HFFc6 (cell line): Measurements from ENCODE around the gene CGGBP1. TPM values are rescaled to one million over a fixed set of nuclear protein-coding genes. Genes with fewer than 3 reads are reported as not detected.

Experiments
- DNase-seq: peaks from one replicate; pipeline ENCODE4 v3.0.0-alpha.2; 2018
- H3K27ac Mint-ChIP-seq: 2 replicates; pipeline ENCODE4 v1.8.0; 2020; ENCODE audit warnings: mild to moderate bottlenecking, mixed read lengths
- H3K27me3 Mint-ChIP-seq: 2 replicates; pipeline ENCODE4 v1.8.0; 2021; ENCODE audit warnings: mild to moderate bottlenecking, moderate library complexity, mixed read lengths; ENCODE audit not compliant: insufficient read depth
- H3K36me3 Mint-ChIP-seq: 2 replicates; pipeline ENCODE4 v1.8.0; 2021; ENCODE audit warnings: low read depth, mixed read lengths
- H3K4me1 Mint-ChIP-seq: 2 replicates; pipeline ENCODE4 v1.8.0; 2020; ENCODE audit warnings: low read depth, mixed read lengths
- H3K4me3 Mint-ChIP-seq: 2 replicates; pipeline ENCODE4 v1.8.0; 2020; ENCODE audit warnings: mild to moderate bottlenecking, moderate library complexity, mixed read lengths
- H3K9me3 Mint-ChIP-seq: 2 replicates; pipeline ENCODE4 v1.8.0; 2020; ENCODE audit warnings: mild to moderate bottlenecking, mixed read lengths
- total RNA-seq, 6 experiments: library from RNA; stranded (reverse); fragmentation: NEBNext Ultra II Directional; extraction: Animal tissue kit (Norgen Biotek cat#: 25700); gene quantifications; 2 replicates in 1 of 6; 3 replicates in 5 of 6; pipeline ENCODE4 v1.2.3, GENCODE V29; 2021
- TF ChIP-seq, protein P1 (sequence below): fragments of 200-600 bp; sonication (generic); IDR thresholded peaks from 2 replicates; pipeline ENCODE4 v1.5.0; 2021; ENCODE audit warnings: antibody characterized with exemption, mild to moderate bottlenecking

The CGGBP1 gene
- total RNA-seq, 6 experiments from 2014 or later = 54.7 to 75.0 (median 60.9) TPM

- Mint-ChIP-seq H3K27ac (no peak overlapping the region), H3K9me3 (no peaks in the 10 kb centered on the region), H3K36me3 (no peaks in the 10 kb centered on the region), H3K27me3 (no peaks in the 10 kb centered on the region; the same call in none of the 2 replicates), H3K4me1 (peaks cover 10% of the 10 kb centered on the region; the same call in 1 of the 2 replicates), H3K4me3 (no peak overlapping the region; the same call in 1 of the 2 replicates)
- TF ChIP-seq, protein P1, sequence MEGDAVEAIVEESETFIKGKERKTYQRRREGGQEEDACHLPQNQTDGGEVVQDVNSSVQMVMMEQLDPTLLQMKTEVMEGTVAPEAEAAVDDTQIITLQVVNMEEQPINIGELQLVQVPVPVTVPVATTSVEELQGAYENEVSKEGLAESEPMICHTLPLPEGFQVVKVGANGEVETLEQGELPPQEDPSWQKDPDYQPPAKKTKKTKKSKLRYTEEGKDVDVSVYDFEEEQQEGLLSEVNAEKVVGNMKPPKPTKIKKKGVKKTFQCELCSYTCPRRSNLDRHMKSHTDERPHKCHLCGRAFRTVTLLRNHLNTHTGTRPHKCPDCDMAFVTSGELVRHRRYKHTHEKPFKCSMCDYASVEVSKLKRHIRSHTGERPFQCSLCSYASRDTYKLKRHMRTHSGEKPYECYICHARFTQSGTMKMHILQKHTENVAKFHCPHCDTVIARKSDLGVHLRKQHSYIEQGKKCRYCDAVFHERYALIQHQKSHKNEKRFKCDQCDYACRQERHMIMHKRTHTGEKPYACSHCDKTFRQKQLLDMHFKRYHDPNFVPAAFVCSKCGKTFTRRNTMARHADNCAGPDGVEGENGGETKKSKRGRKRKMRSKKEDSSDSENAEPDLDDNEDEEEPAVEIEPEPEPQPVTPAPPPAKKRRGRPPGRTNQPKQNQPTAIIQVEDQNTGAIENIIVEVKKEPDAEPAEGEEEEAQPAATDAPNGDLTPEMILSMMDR = no peak
- no peak for DNase-seq
Measured at GRCh38 chr3:88046766-88047165, 12.0 kb downstream of the CGGBP1 start.

- Mint-ChIP-seq H3K9me3 (no peaks in the 10 kb centered on the region), H3K4me3 (no peak overlapping the region), H3K4me1 (peaks cover 10% of the 10 kb centered on the region; the same call in 1 of the 2 replicates), H3K36me3 (no peaks in the 10 kb centered on the region), H3K27ac (no peak overlapping the region), H3K27me3 (no peaks in the 10 kb centered on the region; the same call in none of the 2 replicates)
- no peak for DNase-seq
- TF ChIP-seq, protein P1 = no peak
Measured at GRCh38 chr3:88044411-88044810, 14.4 kb downstream of the CGGBP1 start.

GRCh38 chr3:88041005-88041404 lies 17.8 kb downstream of the CGGBP1 start:
- Mint-ChIP-seq H3K9me3 (no peaks in the 10 kb centered on the region), H3K27me3 (no peaks in the 10 kb centered on the region; the same call in 1 of the 2 replicates), H3K4me1 (peaks cover 23% of the 10 kb centered on the region), H3K27ac (no peak overlapping the region), H3K36me3 (no peaks in the 10 kb centered on the region), H3K4me3 (no peak overlapping the region)
- DNase-seq = no peak
- TF ChIP-seq, protein P1 = no peak

- H3K27ac Mint-ChIP-seq = no peak overlapping the region
- H3K9me3 Mint-ChIP-seq = no peaks in the 10 kb centered on the region
- H3K4me3 Mint-ChIP-seq = no peak overlapping the region
- no peak for DNase-seq
- TF ChIP-seq, protein P1 = no peak
- H3K4me1 Mint-ChIP-seq = peaks cover 23% of the 10 kb centered on the region
- H3K27me3 Mint-ChIP-seq = no peaks in the 10 kb centered on the region; the same call in 1 of the 2 replicates
- no peaks in the 10 kb centered on the region for H3K36me3 Mint-ChIP-seq
Measured at GRCh38 chr3:88040529-88040928, 18.3 kb downstream of the CGGBP1 start.

DNA sequence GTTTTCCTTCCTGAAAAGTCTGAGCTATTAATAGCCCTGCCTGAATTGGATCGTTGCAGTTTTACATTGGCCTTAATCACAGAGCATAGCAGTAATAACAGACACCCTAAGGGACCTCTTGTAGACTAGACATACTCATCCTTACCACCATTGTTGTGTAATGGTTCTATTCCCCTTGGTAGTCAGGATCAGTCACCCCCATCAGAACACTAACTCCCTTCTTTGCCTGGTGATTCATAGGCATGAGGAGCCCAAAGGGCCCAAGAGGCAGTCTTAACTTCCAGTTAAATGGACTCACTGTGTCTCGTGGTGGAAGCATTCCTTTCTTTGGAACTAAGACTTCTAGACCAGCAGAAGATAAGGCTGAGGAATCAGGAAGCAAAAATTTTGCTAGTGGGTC lies 20.2 kb downstream of the CGGBP1 start:
- peaks cover 3% of the 10 kb centered on the region; the same call in 1 of the 2 replicates for H3K27me3 Mint-ChIP-seq
- H3K27ac Mint-ChIP-seq = peak overlapping the region; percentile 17; the same call in 1 of the 2 replicates
- TF ChIP-seq, protein P1 = no peak
- H3K36me3 Mint-ChIP-seq = no peaks in the 10 kb centered on the region
- H3K4me1 Mint-ChIP-seq = peaks cover 34% of the 10 kb centered on the region
- peak; percentile 82 for DNase-seq
- no peak overlapping the region for H3K4me3 Mint-ChIP-seq
- H3K9me3 Mint-ChIP-seq = no peaks in the 10 kb centered on the region
